ENCODE data around the gene UNK. TPM values are rescaled to one million over a fixed set of nuclear protein-coding genes. Genes with fewer than 3 reads are reported as not detected.

UNK gene
- total and polyA plus RNA-seq, 2 of the 13 experiments (the other 11 are each of a cell fraction or from before 2014, with no cell fraction given), result 31.6 to 33.0 TPM

- TF ChIP-seq AHDC1 (CRISPR knock-in tag; IDR thresholded peaks at IDR 0.05; ENCODE audit: borderline replicate concordance) (no peak; the same call in 1 of the 2 replicates), KLF16 (CRISPR knock-in tag; IDR thresholded peaks at IDR 0.05) (peak in 1 of 2 experiments; percentile 90; a peak in 2 of 4 replicates), ZNF234 (CRISPR knock-in tag; conservative IDR thresholded peaks at IDR 0.05) (no peak), GATAD1 (CRISPR knock-in tag; IDR thresholded peaks at IDR 0.05) (peak; percentile 48; the same call in 1 of the 2 replicates), ZSCAN31 (CRISPR knock-in tag; IDR thresholded peaks at IDR 0.05; ENCODE audit: low read depth) (no peak), CCDC6 (CRISPR knock-in tag; IDR thresholded peaks at IDR 0.05) (no peak), ZNF281 (CRISPR knock-in tag; IDR thresholded peaks at IDR 0.05; ENCODE audit: borderline replicate concordance) (peak; percentile 89), ZNF7 (CRISPR knock-in tag; IDR thresholded peaks at IDR 0.05) (0 out of 2 replicates have a peak, but pooled peaks have one; percentile 18), ZNF775 (CRISPR knock-in tag; IDR thresholded peaks at IDR 0.05; ENCODE audit: borderline replicate concordance) (no peak), ZNF616 (CRISPR knock-in tag; IDR thresholded peaks at IDR 0.05; ENCODE audit: low read depth) (no peak), MEF2D (CRISPR knock-in tag; IDR thresholded peaks at IDR 0.05) (no peak), REST (IDR thresholded peaks at IDR 0.05; ENCODE audit: borderline replicate concordance in 1 of 2, low read depth in 1 of 2, low read length in 2 of 2) (no peak; a peak in 1 of 4 replicates), SRSF9 (IDR thresholded peaks at IDR 0.05; ENCODE audit: borderline replicate concordance, insufficient read depth, low read depth, low read length, poor library complexity, severe bottlenecking) (no peak), TRIM24 (CRISPR knock-in tag; IDR thresholded peaks at IDR 0.05) (no peak)
Measured at GRCh38 chr17:75763613-75764416, 20.8 kb upstream of the UNK start (continued).

Data from HepG2 (cell line).